SHP77 treated with DMSO at 0.1 percent for 48 hours (cell line): Measurements from ENCODE around the gene MGAT1.

Experiments
- DNase-seq: peaks from one replicate; lab custom pipeline; 2025; lab: John Stamatoyannopoulos, UW

Gene MGAT1

GRCh38 chr5:180823940-180824629, 21.5 kb upstream of the MGAT1 start:
- no peak for DNase-seq

- no peak for DNase-seq
Measured at GRCh38 chr5:180823346-180823745, 20.7 kb upstream of the MGAT1 start.

- no peak for DNase-seq
Measured at GRCh38 chr5:180821538-180821937, 18.9 kb upstream of the MGAT1 start.

- DNase-seq, result no peak
Measured at GRCh38 chr5:180820788-180821321, 18.2 kb upstream of the MGAT1 start.

GRCh38 chr5:180818677-180819341, 16.2 kb upstream of the MGAT1 start:
- DNase-seq, result no peak

- no peak for DNase-seq
Measured at GRCh38 chr5:180817893-180818674, 15.5 kb upstream of the MGAT1 start.

- peak; percentile 47 for DNase-seq
Measured at GRCh38 chr5:180816608-180817534, 14.3 kb upstream of the MGAT1 start.

GRCh38 chr5:180815293-180815917, 12.8 kb upstream of the MGAT1 start:
- DNase-seq, result no peak

- no peak for DNase-seq
Measured at GRCh38 chr5:180813420-180813819, 10.8 kb upstream of the MGAT1 start.

- no peak for DNase-seq
Measured at GRCh38 chr5:180811623-180812124, 9.1 kb upstream of the MGAT1 start.

GRCh38 chr5:180810959-180811622, 8.5 kb upstream of the MGAT1 start:
- no peak for DNase-seq

- peak; percentile 71 for DNase-seq
Measured at GRCh38 chr5:180810210-180810958, 7.8 kb upstream of the MGAT1 start.

GRCh38 chr5:180809403-180810209, 7.0 kb upstream of the MGAT1 start:
- peak; percentile 59 for DNase-seq

- no peak for DNase-seq
Measured at GRCh38 chr5:180808461-180809000, 5.9 kb upstream of the MGAT1 start.

- DNase-seq, result no peak
Measured at GRCh38 chr5:180807654-180808414, 5.2 kb upstream of the MGAT1 start.

GRCh38 chr5:180807046-180807445, 4.4 kb upstream of the MGAT1 start:
- DNase-seq, result no peak

GRCh38 chr5:180806351-180807011, 3.9 kb upstream of the MGAT1 start:
- no peak for DNase-seq
